HepG2 (cell line): ENCODE measurements around the gene TTLL4. TPM values are rescaled to one million over a fixed set of nuclear protein-coding genes. Genes with fewer than 3 reads are reported as not detected.

Source experiments
- EEA1 ChIP-seq: sonication (generic); formaldehyde crosslinking; IDR thresholded peaks from 2 replicates; pipeline ENCODE4 v1.5.1; 2020; ENCODE audit warnings: mild to moderate bottlenecking, missing genetic modification reagents, borderline replicate concordance
- FLYWCH1 ChIP-seq: sonication (generic); formaldehyde crosslinking; IDR thresholded peaks from 2 replicates; pipeline ENCODE4 v1.8.1; 2023; ENCODE audit warnings: mild to moderate bottlenecking, missing genetic modification reagents
- FOXC1 ChIP-seq: sonication (generic); formaldehyde crosslinking; IDR thresholded peaks from 2 replicates; pipeline ENCODE4 v1.8.0; 2022; ENCODE audit warnings: mild to moderate bottlenecking, missing genetic modification reagents, borderline replicate concordance
- HNRNPH1 ChIP-seq: fragments of 200-400 bp; formaldehyde crosslinking; optimal IDR thresholded peaks from 2 replicates; pipeline ENCODE3; 2017; ENCODE audit warnings: mild to moderate bottlenecking, low read depth, low read length
- ISL2 ChIP-seq: sonication (generic); formaldehyde crosslinking; IDR thresholded peaks from 2 replicates; pipeline ENCODE4 v1.5.0; 2020; ENCODE audit warnings: missing genetic modification reagents
- MAZ ChIP-seq, 2 experiments: sonication (generic) in 1 of 2; formaldehyde crosslinking in 1 of 2; IDR thresholded peaks; 2 replicates each; pipeline versions ENCODE4 v1.5.0 to v1.6.1; 2012 to 2020; ENCODE audit warnings: low read depth in 2 of 2, mild to moderate bottlenecking in 2 of 2, borderline replicate concordance in 1 of 2, improper control_type of control experiment in 1 of 2, low read length in 1 of 2, missing genetic modification reagents in 1 of 2, moderate library complexity in 1 of 2
- NFYB ChIP-seq: sonication (generic); formaldehyde crosslinking; IDR thresholded peaks from 2 replicates; pipeline ENCODE4 v1.4.0; 2020; ENCODE audit warnings: missing genetic modification reagents
- RARA ChIP-seq: IDR thresholded peaks from 2 replicates; pipeline ENCODE4 v1.6.1; 2016; ENCODE audit warnings: missing genetic modification reagents, missing compliant biosample characterization
- REXO4 ChIP-seq: sonication (generic); formaldehyde crosslinking; IDR thresholded peaks from 2 replicates; pipeline ENCODE4 v1.8.0; 2022; ENCODE audit warnings: missing genetic modification reagents, mild to moderate bottlenecking, borderline replicate concordance
- SAFB2 ChIP-seq: sonication (generic); formaldehyde crosslinking; IDR thresholded peaks from 2 replicates; pipeline ENCODE4 v1.5.1; 2020; ENCODE audit warnings: missing genetic modification reagents, low read depth, mild to moderate bottlenecking, borderline replicate concordance
- SMAD3 ChIP-seq: sonication (generic); formaldehyde crosslinking; IDR thresholded peaks from 2 replicates; pipeline ENCODE4 v1.4.0; 2020; ENCODE audit warnings: missing genetic modification reagents
- SRF ChIP-seq: IDR thresholded peaks from 2 replicates; pipeline ENCODE4 v1.6.1; 2011; ENCODE audit warnings: mild to moderate bottlenecking, low read depth, low read length, moderate library complexity
- SRY ChIP-seq: sonication (generic); formaldehyde crosslinking; IDR thresholded peaks from 2 replicates; pipeline ENCODE4 v1.8.0; 2022; ENCODE audit warnings: mild to moderate bottlenecking, missing genetic modification reagents
- TCF7 ChIP-seq: sonication (generic); IDR thresholded peaks from 2 replicates; pipeline ENCODE4 v1.6.1; 2016; ENCODE audit warnings: antibody characterized with exemption, low read depth
- TCF7L2 ChIP-seq: IDR thresholded peaks from 2 replicates; pipeline ENCODE4 v1.6.1; 2011; ENCODE audit warnings: mild to moderate bottlenecking, low read depth, low read length, moderate library complexity
- ZFX ChIP-seq: sonication (generic); formaldehyde crosslinking; IDR thresholded peaks from 2 replicates; pipeline ENCODE4 v1.4.0; 2020; ENCODE audit warnings: mild to moderate bottlenecking, low read depth, missing genetic modification reagents, moderate library complexity
- ZKSCAN1 ChIP-seq: fragments of 150-350 bp; IDR thresholded peaks from 2 replicates; pipeline ENCODE4 v1.6.1; 2014; ENCODE audit warnings: low read length
- ZMYM3 ChIP-seq: sonication (generic); formaldehyde crosslinking; IDR thresholded peaks from 2 replicates; pipeline ENCODE4 v1.5.1; 2020; ENCODE audit warnings: mild to moderate bottlenecking, missing genetic modification reagents
- ZNF138 ChIP-seq: sonication (generic); formaldehyde crosslinking; IDR thresholded peaks from 2 replicates; pipeline ENCODE4 v1.5.0; 2020; ENCODE audit warnings: mild to moderate bottlenecking, low read depth, missing genetic modification reagents
- ZNF263 ChIP-seq: sonication (generic); formaldehyde crosslinking; IDR thresholded peaks from 2 replicates; pipeline ENCODE4 v1.4.0; 2020; ENCODE audit warnings: missing genetic modification reagents
- ZNF296 ChIP-seq: sonication (generic); formaldehyde crosslinking; conservative IDR thresholded peaks from 2 replicates; pipeline ENCODE4 v1.5.0; 2020; ENCODE audit warnings: mild to moderate bottlenecking, missing genetic modification reagents
- ZNF33A ChIP-seq: sonication (generic); formaldehyde crosslinking; IDR thresholded peaks from 2 replicates; pipeline ENCODE4 v1.5.1; 2020; ENCODE audit warnings: missing genetic modification reagents, mild to moderate bottlenecking, moderate library complexity, borderline replicate concordance
- ZNF577 ChIP-seq: sonication (generic); formaldehyde crosslinking; IDR thresholded peaks from 2 replicates; pipeline ENCODE4 v1.4.0; 2020; ENCODE audit warnings: mild to moderate bottlenecking, low read depth, missing genetic modification reagents, borderline replicate concordance
- ZNF75D ChIP-seq: sonication (generic); formaldehyde crosslinking; IDR thresholded peaks from 2 replicates; pipeline ENCODE4 v1.8.1; 2023; ENCODE audit warnings: missing genetic modification reagents, mild to moderate bottlenecking, borderline replicate concordance
- polyA plus RNA-seq, 8 experiments: library from polyadenylated mRNA; depleted of rRNA in 3 of 8; stranded (reverse) in 7 of 8; unstranded in 1 of 8; fragments of >200 nt; fragmentation: Illumina TruSeq in 4 of 8; extraction: Trizol in 4 of 8; gene quantifications; 2 replicates each; pipeline versions ENCODE4 v1.2.1 to v1.2.3, GENCODE V29; 2011 to 2016; ENCODE audit warnings: low read depth in 4 of 8, missing spikeins in 1 of 8, mixed read lengths in 1 of 8; ENCODE audit not compliant: insufficient read depth in 1 of 8
- total RNA-seq, 5 experiments: library from RNA; depleted of rRNA; stranded (reverse); fragments of >200 nt; fragmentation: Illumina TruSeq; extraction: Trizol; gene quantifications; 2 replicates each; pipeline ENCODE4 v1.2.3, GENCODE V29; 2016; ENCODE audit warnings: low read depth in 1 of 5
- TF ChIP-seq, protein P1 (sequence below): sonication (generic); formaldehyde crosslinking; conservative IDR thresholded peaks from 2 replicates; pipeline ENCODE4 v1.4.0; 2020; ENCODE audit warnings: missing genetic modification reagents
- TF ChIP-seq, protein P2 (sequence below): sonication (generic); formaldehyde crosslinking; IDR thresholded peaks from 2 replicates; pipeline ENCODE4 v1.4.0; 2020; ENCODE audit warnings: missing genetic modification reagents

TTLL4 gene
- total and polyA plus RNA-seq, 2 of the 13 experiments (the other 11 are each of a cell fraction or from before 2014, with no cell fraction given) = 77.5 to 84.6 TPM

DNA sequence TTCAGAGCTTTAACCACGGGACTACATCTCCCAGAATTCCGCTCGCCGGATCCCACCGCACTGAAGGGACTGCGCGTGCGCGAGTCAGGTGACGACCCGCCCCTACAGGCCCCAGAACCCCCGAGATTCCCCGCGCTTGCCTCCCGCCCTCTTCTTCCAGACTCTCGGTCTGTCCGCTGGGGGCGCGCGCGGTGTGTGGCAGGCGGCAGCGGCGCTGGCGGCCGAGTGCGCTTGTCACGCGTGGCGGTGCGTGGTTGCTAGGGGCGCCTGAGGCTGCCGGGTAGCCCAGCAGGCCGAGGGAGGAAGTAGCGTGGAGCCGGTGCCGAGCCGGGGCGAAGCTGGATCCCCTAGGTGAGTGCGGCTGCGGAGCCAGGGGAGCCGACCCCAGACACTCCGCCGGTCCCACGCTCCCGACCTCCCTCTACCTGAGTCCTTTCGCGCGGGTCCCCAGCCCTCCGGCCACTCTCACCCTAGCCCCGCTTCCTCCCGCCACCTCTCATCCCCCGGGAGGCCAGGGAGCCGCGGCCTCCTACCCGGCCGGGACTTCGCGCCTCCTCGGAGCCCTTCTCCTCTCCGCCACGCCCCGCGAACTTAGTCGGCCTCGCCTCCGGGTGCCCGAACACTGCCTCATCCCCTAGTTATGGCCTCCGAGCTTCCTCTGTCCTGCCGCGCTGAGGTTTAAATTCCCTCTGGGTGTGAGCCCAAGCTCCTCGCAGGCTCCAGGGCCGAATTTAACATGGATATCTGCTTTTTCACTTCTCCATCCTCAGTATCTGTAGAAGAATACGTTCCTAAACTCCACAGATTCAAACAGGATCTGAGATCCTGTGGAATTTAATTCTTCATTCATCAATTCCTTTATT, at the start of gene TTLL4 (continued):
- TF ChIP-seq REXO4 (CRISPR knock-in tag) (0 out of 2 replicates have a peak, but pooled peaks have one; percentile 23), RARA (CRISPR knock-in tag) (peak; percentile 36; the same call in 1 of the 2 replicates), HNRNPH1 (no peak), ZNF138 (CRISPR knock-in tag) (peak; percentile 97; the same call in 1 of the 2 replicates), TCF7L2 (no peak), ZNF263 (CRISPR knock-in tag) (peak; percentile 28; the same call in 1 of the 2 replicates), ZKSCAN1 (no peak), TCF7 (no peak), FOXC1 (CRISPR knock-in tag) (peak; percentile 97), ZFX (CRISPR knock-in tag) (peak; percentile 94), SRY (0 out of 2 replicates have a peak, but pooled peaks have one; percentile 57), MAZ (IDR thresholded peaks at IDR 0.05; ENCODE audit: borderline replicate concordance, low read depth, low read length) (peak; percentile 95), MAZ (CRISPR knock-in tag; IDR thresholded peaks at IDR 0.05; ENCODE audit: low read depth) (peak; percentile 99), ZNF33A (CRISPR knock-in tag) (no peak; the same call in 1 of the 2 replicates), SAFB2 (CRISPR knock-in tag) (peak; percentile 90), ZNF577 (CRISPR knock-in tag) (no peak), SRF (no peak), EEA1 (CRISPR knock-in tag) (peak; percentile 99), ZNF296 (peak; percentile 48; the same call in 1 of the 2 replicates), NFYB (peak; percentile 29; the same call in 1 of the 2 replicates), ZNF75D (CRISPR knock-in tag) (no peak), FLYWCH1 (peak; percentile 82; the same call in 1 of the 2 replicates), ISL2 (CRISPR knock-in tag) (peak; percentile 89), ZMYM3 (CRISPR knock-in tag) (peak; percentile 64; the same call in 1 of the 2 replicates), SMAD3 (CRISPR knock-in tag) (no peak)
- TF ChIP-seq, protein P1, sequence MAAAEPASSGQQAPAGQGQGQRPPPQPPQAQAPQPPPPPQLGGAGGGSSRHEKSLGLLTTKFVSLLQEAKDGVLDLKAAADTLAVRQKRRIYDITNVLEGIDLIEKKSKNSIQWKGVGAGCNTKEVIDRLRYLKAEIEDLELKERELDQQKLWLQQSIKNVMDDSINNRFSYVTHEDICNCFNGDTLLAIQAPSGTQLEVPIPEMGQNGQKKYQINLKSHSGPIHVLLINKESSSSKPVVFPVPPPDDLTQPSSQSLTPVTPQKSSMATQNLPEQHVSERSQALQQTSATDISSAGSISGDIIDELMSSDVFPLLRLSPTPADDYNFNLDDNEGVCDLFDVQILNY (CRISPR knock-in tag) = peak; percentile 91
- TF ChIP-seq, protein P2, sequence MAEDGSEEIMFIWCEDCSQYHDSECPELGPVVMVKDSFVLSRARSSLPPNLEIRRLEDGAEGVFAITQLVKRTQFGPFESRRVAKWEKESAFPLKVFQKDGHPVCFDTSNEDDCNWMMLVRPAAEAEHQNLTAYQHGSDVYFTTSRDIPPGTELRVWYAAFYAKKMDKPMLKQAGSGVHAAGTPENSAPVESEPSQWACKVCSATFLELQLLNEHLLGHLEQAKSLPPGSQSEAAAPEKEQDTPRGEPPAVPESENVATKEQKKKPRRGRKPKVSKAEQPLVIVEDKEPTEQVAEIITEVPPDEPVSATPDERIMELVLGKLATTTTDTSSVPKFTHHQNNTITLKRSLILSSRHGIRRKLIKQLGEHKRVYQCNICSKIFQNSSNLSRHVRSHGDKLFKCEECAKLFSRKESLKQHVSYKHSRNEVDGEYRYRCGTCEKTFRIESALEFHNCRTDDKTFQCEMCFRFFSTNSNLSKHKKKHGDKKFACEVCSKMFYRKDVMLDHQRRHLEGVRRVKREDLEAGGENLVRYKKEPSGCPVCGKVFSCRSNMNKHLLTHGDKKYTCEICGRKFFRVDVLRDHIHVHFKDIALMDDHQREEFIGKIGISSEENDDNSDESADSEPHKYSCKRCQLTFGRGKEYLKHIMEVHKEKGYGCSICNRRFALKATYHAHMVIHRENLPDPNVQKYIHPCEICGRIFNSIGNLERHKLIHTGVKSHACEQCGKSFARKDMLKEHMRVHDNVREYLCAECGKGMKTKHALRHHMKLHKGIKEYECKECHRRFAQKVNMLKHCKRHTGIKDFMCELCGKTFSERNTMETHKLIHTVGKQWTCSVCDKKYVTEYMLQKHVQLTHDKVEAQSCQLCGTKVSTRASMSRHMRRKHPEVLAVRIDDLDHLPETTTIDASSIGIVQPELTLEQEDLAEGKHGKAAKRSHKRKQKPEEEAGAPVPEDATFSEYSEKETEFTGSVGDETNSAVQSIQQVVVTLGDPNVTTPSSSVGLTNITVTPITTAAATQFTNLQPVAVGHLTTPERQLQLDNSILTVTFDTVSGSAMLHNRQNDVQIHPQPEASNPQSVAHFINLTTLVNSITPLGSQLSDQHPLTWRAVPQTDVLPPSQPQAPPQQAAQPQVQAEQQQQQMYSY (CRISPR knock-in tag) = no peak
